ENCODE measurements around the gene IGFBP4. TPM values are rescaled to one million over a fixed set of nuclear protein-coding genes. Genes with fewer than 3 reads are reported as not detected.

The IGFBP4 gene
- total RNA-seq, 3 donors from 2014 or later (not counting 1 experiment from before 2014, with no cell fraction given): 2.1 to 8.1 (median 2.8) TPM

GRCh38 chr17:40481106-40481505, 37.9 kb downstream of the IGFBP4 start:
- Mint-ChIP-seq H3K4me1 (peaks cover 37 to 62% of the 10 kb centered on the region in 2 donors), H3K9me3 (no peaks in the 10 kb centered on the region), H3K27me3 (ENCODE audit: low read depth in 2 of 2) (no peaks in the 10 kb centered on the region), H3K4me3 (peak overlapping the region; percentile 72), H3K36me3 (no peaks in the 10 kb centered on the region), H3K27ac (peak overlapping the region; percentile 71 to 83)
- Histone ChIP-seq H3K27ac (ENCODE audit: low read length) (peak overlapping the region; percentile 86), H3K27me3 (ENCODE audit: control insufficient read depth, insufficient read depth, low read length) (no peaks in the 10 kb centered on the region), H3K9me3 (ENCODE audit: control insufficient read depth, insufficient read depth, low read length) (no peaks in the 10 kb centered on the region), H3K36me3 (ENCODE audit: control insufficient read depth, insufficient read depth, low read length) (no peaks in the 10 kb centered on the region), H3K4me3 (ENCODE audit: low read length) (no peak overlapping the region), H3K4me1 (ENCODE audit: control insufficient read depth, insufficient read depth, low read length) (peaks cover 66% of the 10 kb centered on the region)
- intact Hi-C loops (cut with micrococcal nuclease): no loop called here
- no peak for DNase-seq
- WGBS (ENCODE audit: insufficient coverage): 69% methylated on average over 7 of the region's 7 CpGs
- TF ChIP-seq, protein P1, sequence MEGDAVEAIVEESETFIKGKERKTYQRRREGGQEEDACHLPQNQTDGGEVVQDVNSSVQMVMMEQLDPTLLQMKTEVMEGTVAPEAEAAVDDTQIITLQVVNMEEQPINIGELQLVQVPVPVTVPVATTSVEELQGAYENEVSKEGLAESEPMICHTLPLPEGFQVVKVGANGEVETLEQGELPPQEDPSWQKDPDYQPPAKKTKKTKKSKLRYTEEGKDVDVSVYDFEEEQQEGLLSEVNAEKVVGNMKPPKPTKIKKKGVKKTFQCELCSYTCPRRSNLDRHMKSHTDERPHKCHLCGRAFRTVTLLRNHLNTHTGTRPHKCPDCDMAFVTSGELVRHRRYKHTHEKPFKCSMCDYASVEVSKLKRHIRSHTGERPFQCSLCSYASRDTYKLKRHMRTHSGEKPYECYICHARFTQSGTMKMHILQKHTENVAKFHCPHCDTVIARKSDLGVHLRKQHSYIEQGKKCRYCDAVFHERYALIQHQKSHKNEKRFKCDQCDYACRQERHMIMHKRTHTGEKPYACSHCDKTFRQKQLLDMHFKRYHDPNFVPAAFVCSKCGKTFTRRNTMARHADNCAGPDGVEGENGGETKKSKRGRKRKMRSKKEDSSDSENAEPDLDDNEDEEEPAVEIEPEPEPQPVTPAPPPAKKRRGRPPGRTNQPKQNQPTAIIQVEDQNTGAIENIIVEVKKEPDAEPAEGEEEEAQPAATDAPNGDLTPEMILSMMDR (IDR thresholded peaks at IDR 0.05): no peak
- ATAC-seq: no peak

DNA sequence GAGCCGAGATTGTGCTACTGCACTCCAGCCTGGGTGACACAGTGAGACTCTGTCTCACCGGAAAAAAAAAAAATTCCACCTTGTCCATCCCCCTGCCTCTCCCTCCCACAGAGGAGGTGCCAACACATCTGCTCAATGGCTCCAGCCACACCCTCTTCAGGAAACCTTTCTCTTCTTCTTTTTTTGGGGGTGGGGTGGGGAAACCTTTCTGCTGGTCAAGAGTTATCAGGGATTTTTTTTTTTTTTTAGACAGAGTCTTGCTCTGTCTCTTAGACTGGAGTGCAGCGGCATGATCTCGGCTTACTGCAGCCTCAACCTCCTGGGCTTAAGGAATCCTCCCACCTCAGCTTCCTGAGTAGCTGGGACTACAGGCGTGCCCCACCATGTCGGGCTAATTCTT, 39.5 kb downstream of the IGFBP4 start:
- Histone ChIP-seq H3K4me3 (ENCODE audit: low read length) (no peak overlapping the region), H3K36me3 (ENCODE audit: control insufficient read depth, insufficient read depth, low read length) (no peaks in the 10 kb centered on the region), H3K27ac (ENCODE audit: low read length) (no peak overlapping the region), H3K9me3 (ENCODE audit: control insufficient read depth, insufficient read depth, low read length) (no peaks in the 10 kb centered on the region), H3K27me3 (ENCODE audit: control insufficient read depth, insufficient read depth, low read length) (no peaks in the 10 kb centered on the region), H3K4me1 (ENCODE audit: control insufficient read depth, insufficient read depth, low read length) (peaks cover 52% of the 10 kb centered on the region)
- H3K4me3 Mint-ChIP-seq: no peak overlapping the region
- no peaks in the 10 kb centered on the region for H3K9me3 Mint-ChIP-seq
- ATAC-seq (no peak), DNase-seq (no peak)
- no peaks in the 10 kb centered on the region for H3K36me3 Mint-ChIP-seq
- TF ChIP-seq, protein P1 (IDR thresholded peaks at IDR 0.05): no peak
- H3K4me1 Mint-ChIP-seq: peaks cover 37 to 71% of the 10 kb centered on the region in 2 donors
- intact Hi-C loops (cut with micrococcal nuclease): no loop called here
- H3K27me3 Mint-ChIP-seq (ENCODE audit: low read depth in 2 of 2): no peaks in the 10 kb centered on the region
- H3K27ac Mint-ChIP-seq: peak overlapping the region; percentile 61 to 71
- WGBS (ENCODE audit: insufficient coverage): 97% methylated on average over 6 of the region's 6 CpGs

GRCh38 chr17:40483679-40484078, 40.4 kb downstream of the IGFBP4 start:
- TF ChIP-seq, protein P1 (IDR thresholded peaks at IDR 0.05): no peak
- no peak overlapping the region for H3K4me3 ChIP-seq (ENCODE audit: low read length)
- Mint-ChIP-seq H3K36me3 (no peaks in the 10 kb centered on the region), H3K4me3 (no peak overlapping the region), H3K9me3 (no peaks in the 10 kb centered on the region), H3K27ac (peak overlapping the region; percentile 17 to 65), H3K4me1 (peaks cover 36 to 73% of the 10 kb centered on the region in 2 donors), H3K27me3 (ENCODE audit: low read depth in 2 of 2) (no peaks in the 10 kb centered on the region)
- no peaks in the 10 kb centered on the region for H3K9me3 ChIP-seq (ENCODE audit: control insufficient read depth, insufficient read depth, low read length)
- H3K36me3 ChIP-seq (ENCODE audit: control insufficient read depth, insufficient read depth, low read length): no peaks in the 10 kb centered on the region
- DNase-seq (no peak), ATAC-seq (no peak)
- peaks cover 43% of the 10 kb centered on the region for H3K4me1 ChIP-seq (ENCODE audit: control insufficient read depth, insufficient read depth, low read length)
- intact Hi-C loops (cut with micrococcal nuclease): no loop called here
- H3K27me3 ChIP-seq (ENCODE audit: control insufficient read depth, insufficient read depth, low read length): no peaks in the 10 kb centered on the region
- H3K27ac ChIP-seq (ENCODE audit: low read length): no peak overlapping the region
- 95% methylated on average over 4 of the region's 4 CpGs for WGBS (ENCODE audit: insufficient coverage)

- H3K27ac ChIP-seq (ENCODE audit: low read length): no peak overlapping the region
- H3K9me3 Mint-ChIP-seq: no peaks in the 10 kb centered on the region
- intact Hi-C loops (cut with micrococcal nuclease): no loop called here
- H3K4me1 Mint-ChIP-seq: peaks cover 28 to 67% of the 10 kb centered on the region in 2 donors
- H3K4me3 Mint-ChIP-seq: no peak overlapping the region
- ATAC-seq: no peak
- H3K4me3 ChIP-seq (ENCODE audit: low read length): no peak overlapping the region
- no peak for DNase-seq
- no peaks in the 10 kb centered on the region for H3K27me3 ChIP-seq (ENCODE audit: control insufficient read depth, insufficient read depth, low read length)
- H3K27me3 Mint-ChIP-seq (ENCODE audit: low read depth in 2 of 2): no peaks in the 10 kb centered on the region
- 90% methylated on average over 18 of the region's 18 CpGs for WGBS (ENCODE audit: insufficient coverage)
- H3K4me1 ChIP-seq (ENCODE audit: control insufficient read depth, insufficient read depth, low read length): peaks cover 43% of the 10 kb centered on the region
- no peaks in the 10 kb centered on the region for H3K9me3 ChIP-seq (ENCODE audit: control insufficient read depth, insufficient read depth, low read length)
- TF ChIP-seq, protein P1 (IDR thresholded peaks at IDR 0.05): no peak
- no peaks in the 10 kb centered on the region for H3K36me3 ChIP-seq (ENCODE audit: control insufficient read depth, insufficient read depth, low read length)
- H3K36me3 Mint-ChIP-seq: no peaks in the 10 kb centered on the region
- peak overlapping the region in 1 of 2 donors; percentile 65 for H3K27ac Mint-ChIP-seq
These were observed 41.2 kb downstream of the IGFBP4 start for GRCh38 chr17:40484285-40484972.
